HFF-Myc (cell line): ENCODE measurements around the gene TP63.

Experiments used
- DNase-seq: peaks from one replicate; pipeline ENCODE4 v3.0.0-alpha.2; 2011; ENCODE audit warnings: low read depth; ENCODE audit errors: extremely low read depth
- H3K4me3 ChIP-seq: replicated peaks from 2 replicates; pipeline ENCODE4 v1.5.1; 2011; ENCODE audit warnings: low read depth, mild to moderate bottlenecking, control low read depth, low read length
- CTCF ChIP-seq: IDR thresholded peaks from 2 replicates; pipeline ENCODE4 v1.5.1; 2012; ENCODE audit warnings: mild to moderate bottlenecking, low read depth, low read length, control low read depth; ENCODE audit errors: missing control alignments

TP63 gene

DNA sequence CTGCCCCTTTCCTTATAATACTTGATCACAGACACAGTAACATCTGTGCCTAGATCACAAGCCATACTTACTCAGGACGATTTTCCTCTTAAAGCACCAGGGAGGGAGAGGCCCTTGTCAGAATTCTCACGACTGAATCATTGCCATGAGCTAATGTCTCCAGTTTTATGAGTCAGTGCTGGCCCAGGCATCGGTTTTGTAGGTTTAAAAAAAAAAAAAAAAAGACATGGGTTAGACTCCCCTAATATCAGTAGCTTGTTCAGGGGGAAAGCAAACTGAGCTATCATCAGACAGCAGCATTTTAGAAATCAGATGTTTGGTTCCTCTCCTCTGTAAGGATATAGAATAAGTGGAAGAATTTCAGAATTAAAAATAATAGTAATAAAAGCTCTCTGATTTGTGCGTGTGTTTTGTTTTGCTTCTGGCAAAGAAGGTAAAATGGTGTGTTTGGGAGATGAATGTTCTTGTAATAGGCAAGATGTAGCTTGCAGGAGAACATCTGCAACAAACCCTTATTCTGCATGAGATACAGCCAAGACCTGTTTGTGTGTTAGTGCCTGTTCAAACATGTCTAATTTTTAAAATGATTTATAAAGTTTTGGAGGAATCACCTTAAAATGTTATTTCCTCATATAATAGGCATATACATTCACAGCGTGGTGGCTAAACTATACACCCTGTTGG, 193.6 kb downstream of the TP63 start:
- no peak for TF ChIP-seq CTCF
- DNase-seq, result peak; percentile 30
- H3K4me3 ChIP-seq, result no peak overlapping the region

- TF ChIP-seq CTCF, result no peak
- H3K4me3 ChIP-seq, result no peak overlapping the region
- no peak for DNase-seq
These were observed 195.4 kb downstream of the TP63 start for GRCh38 chr3:189826566-189826965.

- DNase-seq, result no peak
- no peak for TF ChIP-seq CTCF
- H3K4me3 ChIP-seq, result no peak overlapping the region
These were observed 195.9 kb downstream of the TP63 start for GRCh38 chr3:189827108-189827507.

GRCh38 chr3:189830401-189830800, 199.2 kb downstream of the TP63 start:
- no peak for DNase-seq
- TF ChIP-seq CTCF, result no peak
- no peak overlapping the region for H3K4me3 ChIP-seq

DNA sequence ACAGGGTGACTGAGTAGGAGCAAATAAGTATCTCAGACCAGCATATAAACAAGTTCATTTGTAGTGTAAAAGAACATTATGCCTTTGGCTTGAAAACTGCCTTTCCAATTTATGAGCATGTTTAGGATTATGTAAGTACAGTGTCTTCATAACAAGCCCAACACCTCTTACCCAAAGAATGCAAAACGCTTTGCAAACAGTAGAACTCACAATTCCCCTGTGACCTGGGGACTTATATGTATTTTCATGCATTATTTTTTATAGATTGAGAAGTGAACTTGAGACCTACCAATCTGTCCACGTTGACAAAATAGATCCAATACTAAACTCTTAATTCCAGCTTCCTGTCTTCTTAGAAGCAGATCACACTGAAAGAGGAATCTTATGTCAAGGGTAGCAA, 202.1 kb downstream of the TP63 start:
- no peak for DNase-seq
- no peak for TF ChIP-seq CTCF
- H3K4me3 ChIP-seq, result no peak overlapping the region

GRCh38 chr3:189833996-189834395, 202.8 kb downstream of the TP63 start:
- DNase-seq, result no peak

More at GRCh38 chr3:189833996-189834395, 202.8 kb downstream of the TP63 start:
- no peak for TF ChIP-seq CTCF
- no peak overlapping the region for H3K4me3 ChIP-seq
